T-cell (primary cell): ENCODE measurements around the gene ASXL3. TPM values are rescaled to one million over a fixed set of nuclear protein-coding genes. Genes with fewer than 3 reads are reported as not detected.

Source experiments
- ATAC-seq, 4 experiments: fragments of 200-7000 bp in 3 of 4; fragments of 150-1000 bp in 1 of 4; cut with Tn5 transposase; replicated peaks in 1 of 4; 1 replicate in 3 of 4; 2 replicates in 1 of 4; pipeline ENCODE4 v1.10.0; 2021; ENCODE audit warnings: moderate library complexity in 3 of 4, mild to moderate bottlenecking in 2 of 4, moderate number of reproducible peaks in 1 of 4
- CTCF ChIA-PET, 2 donors: fragments of 300-600 bp; sonication (Branson Sonifier 250); formaldehyde crosslinking; loops; one replicate each; lab custom pipeline; 2022; ENCODE audit warnings: antibody characterized with exemption in 2 of 2; lab: Charles Lee
- POLR2A ChIA-PET, 2 donors: fragments of 300-600 bp; sonication (Branson Sonifier 250); formaldehyde crosslinking; loops; one replicate each; lab custom pipeline; 2022; ENCODE audit warnings: antibody characterized with exemption in 2 of 2; lab: Charles Lee
- DNase-seq, 35 experiments: peaks; one replicate each; pipeline versions ENCODE4 v3.0.0 to v3.0.0-alpha.2; 2013 to 2023
- H3K27ac ChIP-seq: one replicate; pipeline ENCODE4 v1.5.1; 2013; ENCODE audit warnings: low read length
- H3K27me3 ChIP-seq, 2 experiments: replicated peaks in 1 of 2; 1 replicate in 1 of 2; 2 replicates in 1 of 2; pipeline versions ENCODE4 v1.6.1 to v1.7.0; 2013; ENCODE audit warnings: low read length in 1 of 2, mixed read lengths in 1 of 2; ENCODE audit not compliant: control insufficient read depth in 2 of 2, insufficient read depth in 2 of 2; ENCODE audit errors: extremely low read depth in 1 of 2
- H3K36me3 ChIP-seq, 2 donors: 1 replicate in 1 of 2; 2 replicates in 1 of 2; pipeline versions ENCODE4 v1.6.1 to v1.7.0; 2013; ENCODE audit warnings: low read length in 1 of 2; ENCODE audit not compliant: control insufficient read depth in 2 of 2, insufficient read depth in 1 of 2; ENCODE audit errors: extremely low read depth in 1 of 2
- H3K4me1 ChIP-seq, 2 experiments: 1 replicate in 1 of 2; 2 replicates in 1 of 2; pipeline versions ENCODE4 v1.6.1 to v1.7.0; 2013; ENCODE audit warnings: low read length in 2 of 2, mixed read lengths in 1 of 2; ENCODE audit not compliant: insufficient read depth in 2 of 2, control insufficient read depth in 1 of 2; ENCODE audit errors: extremely low read depth in 1 of 2
- H3K4me3 ChIP-seq, 2 donors: 1 replicate in 1 of 2; 2 replicates in 1 of 2; pipeline versions ENCODE4 v1.5.1 to v1.7.0; 2013; ENCODE audit warnings: mild to moderate bottlenecking in 2 of 2, low read length in 1 of 2, moderate library complexity in 1 of 2; ENCODE audit not compliant: control insufficient read depth in 1 of 2; ENCODE audit errors: extremely low read depth in 1 of 2
- H3K9me3 ChIP-seq: 2 replicates; pipeline ENCODE4 v1.7.0; 2013
- H3K27ac Mint-ChIP-seq, 2 donors: one replicate each; pipeline ENCODE4 v1.8.0; 2020 to 2021; ENCODE audit warnings: mild to moderate bottlenecking in 2 of 2, mixed read lengths in 2 of 2
- H3K27me3 Mint-ChIP-seq, 2 donors: one replicate each; pipeline ENCODE4 v1.8.0; 2021 to 2022; ENCODE audit warnings: mixed read lengths in 2 of 2
- H3K36me3 Mint-ChIP-seq: one replicate; pipeline ENCODE4 v1.8.0; 2021; ENCODE audit warnings: mixed read lengths
- H3K4me1 Mint-ChIP-seq, 3 donors: one replicate each; pipeline ENCODE4 v1.8.0; 2020 to 2022; ENCODE audit warnings: mixed read lengths in 3 of 3, mild to moderate bottlenecking in 1 of 3
- H3K4me3 Mint-ChIP-seq, 3 donors: one replicate each; pipeline ENCODE4 v1.8.0; 2020 to 2022; ENCODE audit warnings: mild to moderate bottlenecking in 3 of 3, mixed read lengths in 3 of 3, moderate library complexity in 3 of 3
- H3K9me3 Mint-ChIP-seq, 3 donors: one replicate each; pipeline ENCODE4 v1.8.0; 2020 to 2022; ENCODE audit warnings: mixed read lengths in 3 of 3
- WGBS: methylation state at CpG from one replicate; pipeline ENCODE4 v1.1.5; 2013; ENCODE audit warnings: missing lambda C conversion rate; ENCODE audit not compliant: insufficient coverage; 5-methylcytosine and 5-hydroxymethylcytosine counted together
- total RNA-seq, 35 experiments: library from RNA in 6 of 35; stranded (reverse) in 6 of 35; fragments of 120-200 nt in 1 of 35; gene quantifications; one replicate each; pipeline versions ENCODE4 v1.2.1 to v1.2.4 and lab custom pipeline; 2013 to 2026

Gene ASXL3
- total RNA-seq, 5 donors from 2014 or later (not counting 1 experiment from before 2014, with no cell fraction given), result not detected

DNA sequence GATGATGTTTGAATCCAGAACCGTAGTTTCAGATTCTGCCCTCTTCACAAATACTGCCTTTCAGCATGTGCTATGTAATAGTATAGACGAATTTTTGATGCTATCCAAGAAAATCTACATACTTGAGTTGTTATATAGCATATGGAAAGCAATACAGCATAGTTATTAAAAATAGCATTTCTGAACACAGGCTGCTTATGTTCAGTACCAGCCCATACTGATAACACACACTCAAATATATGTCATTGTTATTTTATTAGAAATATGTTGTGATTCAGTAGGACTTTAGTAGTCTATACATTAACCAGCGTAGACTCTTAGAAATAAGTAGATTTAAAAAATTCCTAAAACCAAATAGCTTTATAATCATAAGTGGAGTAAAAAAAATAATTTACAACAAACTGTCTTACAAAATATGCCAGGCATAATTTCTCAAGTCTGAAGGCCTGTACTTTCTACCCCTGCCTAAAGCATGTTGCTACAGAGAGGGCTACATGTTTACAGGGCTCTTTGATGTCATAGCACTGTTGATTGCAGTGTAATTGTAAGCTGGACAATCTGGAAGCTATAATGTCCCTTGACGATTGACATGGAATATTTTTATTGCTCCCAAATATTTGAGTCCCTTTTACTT lies 86.3 kb downstream of the ASXL3 start:
- Mint-ChIP-seq H3K9me3 (peaks cover 0 to 4% (median 3%) of the 10 kb centered on the region in 3 donors), H3K27me3 (no peaks in the 10 kb centered on the region), H3K27ac (no peak overlapping the region), H3K4me1 (no peaks in the 10 kb centered on the region), H3K36me3 (no peaks in the 10 kb centered on the region), H3K4me3 (no peak overlapping the region)
- Histone ChIP-seq H3K4me1 (no peaks in the 10 kb centered on the region), H3K27ac (no peak overlapping the region), H3K4me3 (no peak overlapping the region), H3K27me3 (no peaks in the 10 kb centered on the region), H3K36me3 (no peaks in the 10 kb centered on the region), H3K9me3 (no peaks in the 10 kb centered on the region)
- POLR2A ChIA-PET, result no interaction called here
- no CpG with 5 or more reads among the region's 4 CpGs for WGBS
- ATAC-seq, result no peak
- CTCF ChIA-PET, result no interaction called here
- no peak for DNase-seq

DNA sequence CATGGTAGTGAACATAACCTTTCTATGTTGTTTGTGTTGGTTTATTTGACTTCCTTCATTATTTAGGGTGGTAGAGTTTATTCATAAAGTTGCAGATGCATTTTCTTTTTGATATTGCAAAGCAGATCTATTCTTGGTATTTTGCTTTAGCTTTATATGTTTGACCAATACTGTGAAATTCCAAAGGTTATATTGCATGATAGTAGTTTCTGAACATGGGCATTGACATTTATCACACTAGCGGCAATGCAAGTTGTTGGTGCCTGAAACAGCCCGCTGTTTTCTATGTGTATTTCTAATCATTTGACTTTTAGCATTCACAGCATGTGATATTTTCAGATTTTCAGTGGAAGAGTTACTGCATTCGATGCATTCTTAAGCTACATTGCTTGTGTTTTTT lies 87.2 kb downstream of the ASXL3 start:
- no peaks in the 10 kb centered on the region for H3K36me3 Mint-ChIP-seq
- no peak overlapping the region for H3K27ac Mint-ChIP-seq
- peaks cover 0 to 4% (median 3%) of the 10 kb centered on the region in 3 donors for H3K9me3 Mint-ChIP-seq
- no peaks in the 10 kb centered on the region for H3K9me3 ChIP-seq
- H3K27ac ChIP-seq, result no peak overlapping the region
- H3K27me3 Mint-ChIP-seq, result no peaks in the 10 kb centered on the region
- H3K4me3 Mint-ChIP-seq, result no peak overlapping the region
- no peaks in the 10 kb centered on the region for H3K4me1 Mint-ChIP-seq
- no peaks in the 10 kb centered on the region for H3K4me1 ChIP-seq
- no peak for DNase-seq
- H3K4me3 ChIP-seq, result no peak overlapping the region
- ATAC-seq, result no peak
- H3K27me3 ChIP-seq, result no peaks in the 10 kb centered on the region
- ChIA-PET POLR2A (no interaction called here), CTCF (no interaction called here)
- no peaks in the 10 kb centered on the region for H3K36me3 ChIP-seq
- WGBS, result no CpG with 5 or more reads among the region's 3 CpGs

DNA sequence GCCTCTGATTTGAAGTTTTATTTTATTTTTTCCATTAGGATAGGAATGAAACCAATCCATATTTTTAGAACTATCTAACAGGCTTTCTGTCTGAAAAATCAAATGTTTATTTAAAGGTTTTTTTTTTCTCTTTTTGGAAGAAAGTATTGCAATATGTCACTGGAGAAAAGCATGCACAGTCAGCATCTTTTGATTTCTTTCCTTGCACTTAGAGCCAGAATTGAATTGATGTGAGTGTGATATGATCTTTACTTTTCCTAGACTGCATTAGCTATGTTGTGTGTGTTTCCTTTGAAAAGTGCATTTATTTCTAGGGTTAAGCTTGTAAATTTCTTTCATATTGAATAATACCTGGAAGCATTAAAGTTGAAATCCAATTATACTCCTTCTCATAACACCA lies 87.6 kb downstream of the ASXL3 start:
- Mint-ChIP-seq H3K36me3 (no peaks in the 10 kb centered on the region), H3K4me3 (no peak overlapping the region), H3K27ac (no peak overlapping the region), H3K27me3 (no peaks in the 10 kb centered on the region), H3K4me1 (no peaks in the 10 kb centered on the region), H3K9me3 (peaks cover 0 to 4% (median 3%) of the 10 kb centered on the region in 3 donors)
- no peak for DNase-seq
- H3K27me3 ChIP-seq, result no peaks in the 10 kb centered on the region
- H3K27ac ChIP-seq, result no peak overlapping the region
- no peak for ATAC-seq
- ChIA-PET CTCF (no interaction called here), POLR2A (no interaction called here)
- H3K36me3 ChIP-seq, result no peaks in the 10 kb centered on the region
- no peaks in the 10 kb centered on the region for H3K9me3 ChIP-seq
- H3K4me1 ChIP-seq, result no peaks in the 10 kb centered on the region
- H3K4me3 ChIP-seq, result no peak overlapping the region

DNA sequence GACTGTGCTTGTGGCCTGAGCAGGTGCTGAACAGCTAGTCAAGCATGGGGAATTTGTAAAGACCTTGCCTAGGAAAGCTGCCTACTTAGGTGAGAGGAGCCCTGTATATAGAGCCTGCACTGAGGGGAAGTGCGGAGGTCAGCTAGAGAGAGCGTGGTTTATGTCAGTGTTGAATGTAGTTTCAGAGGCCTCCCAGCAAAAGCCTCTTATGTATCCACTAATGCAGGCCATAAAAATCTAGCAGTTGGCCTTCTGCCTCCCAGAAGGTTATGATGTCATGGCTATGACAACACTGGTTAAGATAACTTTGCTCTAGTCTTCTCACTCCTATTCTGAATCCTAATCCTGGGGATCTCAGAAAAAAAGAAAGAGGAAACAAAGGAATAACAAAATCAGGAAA lies 88.9 kb downstream of the ASXL3 start:
- no peak for ATAC-seq
- H3K27ac ChIP-seq, result no peak overlapping the region
- ChIA-PET CTCF (no interaction called here), POLR2A (no interaction called here)
- no peak overlapping the region for H3K27ac Mint-ChIP-seq
- H3K4me1 ChIP-seq, result no peaks in the 10 kb centered on the region
- no peak for DNase-seq
- no peak overlapping the region for H3K4me3 ChIP-seq
- H3K36me3 Mint-ChIP-seq, result no peaks in the 10 kb centered on the region
- no peaks in the 10 kb centered on the region for H3K27me3 Mint-ChIP-seq
- H3K27me3 ChIP-seq, result no peaks in the 10 kb centered on the region
- H3K4me1 Mint-ChIP-seq, result no peaks in the 10 kb centered on the region
- whole genome bisulfite sequencing, result no CpG with 5 or more reads among the region's 2 CpGs
- H3K36me3 ChIP-seq, result no peaks in the 10 kb centered on the region
- H3K4me3 Mint-ChIP-seq, result no peak overlapping the region
- H3K9me3 ChIP-seq, result no peaks in the 10 kb centered on the region
- H3K9me3 Mint-ChIP-seq, result peaks cover 0 to 10% (median 3%) of the 10 kb centered on the region in 3 donors

DNA sequence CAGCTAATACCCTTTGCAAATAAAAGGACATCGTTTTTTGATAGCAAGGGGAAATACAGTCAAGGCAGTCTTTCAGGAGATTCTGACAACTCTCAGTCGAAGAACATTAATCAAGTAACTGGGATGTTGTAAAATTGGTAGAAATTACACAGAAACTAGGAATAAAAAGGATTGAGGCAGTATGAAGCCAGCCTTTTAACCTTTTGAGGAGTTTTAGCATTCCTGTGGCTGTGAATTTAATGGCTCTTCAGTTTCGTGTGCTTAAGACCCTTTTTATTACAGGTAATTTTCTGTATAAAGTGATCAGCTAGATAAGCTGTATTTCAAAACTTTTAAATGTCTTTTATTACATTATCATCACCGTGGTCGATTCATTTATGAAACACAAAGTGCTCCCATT lies 91.6 kb downstream of the ASXL3 start:
- ATAC-seq (no peak), DNase-seq (no peak)
- ChIA-PET POLR2A (no interaction called here), CTCF (no interaction called here)
- no peaks in the 10 kb centered on the region for H3K27me3 ChIP-seq
- 60% methylated on average over 4 of the region's 5 CpGs for WGBS
- H3K36me3 ChIP-seq, result no peaks in the 10 kb centered on the region
- no peaks in the 10 kb centered on the region for H3K4me1 Mint-ChIP-seq
- no peak overlapping the region for H3K4me3 ChIP-seq
- H3K4me3 Mint-ChIP-seq, result no peak overlapping the region
- peaks cover 5 to 7% (median 6%) of the 10 kb centered on the region in 3 donors for H3K9me3 Mint-ChIP-seq
- no peaks in the 10 kb centered on the region for H3K36me3 Mint-ChIP-seq
- H3K4me1 ChIP-seq, result no peaks in the 10 kb centered on the region
- H3K27ac ChIP-seq, result no peak overlapping the region
- no peak overlapping the region for H3K27ac Mint-ChIP-seq
- no peaks in the 10 kb centered on the region for H3K9me3 ChIP-seq
- no peaks in the 10 kb centered on the region for H3K27me3 Mint-ChIP-seq

DNA sequence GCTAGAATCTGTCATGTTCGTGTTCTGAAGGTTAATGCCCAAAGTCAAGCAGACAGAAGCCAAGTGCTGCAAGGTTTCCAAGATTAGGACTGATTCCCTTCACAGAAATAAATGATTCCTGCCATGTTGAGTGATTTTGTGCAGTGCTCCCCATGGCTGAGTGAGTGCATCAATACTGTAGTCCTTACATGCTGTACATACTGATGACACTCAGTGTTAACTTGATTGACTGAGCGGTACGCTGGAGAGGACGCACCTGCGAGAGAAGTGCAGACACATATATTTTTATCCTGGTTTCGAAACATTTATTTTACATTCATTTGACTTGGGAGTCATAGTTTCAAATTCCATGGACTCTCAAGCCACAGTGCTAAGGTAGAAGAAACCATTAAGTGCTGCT lies 92.0 kb downstream of the ASXL3 start:
- H3K36me3 ChIP-seq, result no peaks in the 10 kb centered on the region
- no peak overlapping the region for H3K27ac ChIP-seq
- no peaks in the 10 kb centered on the region for H3K4me1 ChIP-seq
- no peaks in the 10 kb centered on the region for H3K27me3 ChIP-seq
- CTCF ChIA-PET, result no interaction called here
- Mint-ChIP-seq H3K27me3 (no peaks in the 10 kb centered on the region), H3K36me3 (no peaks in the 10 kb centered on the region), H3K27ac (no peak overlapping the region), H3K9me3 (peaks cover 6 to 8% (median 7%) of the 10 kb centered on the region in 3 donors), H3K4me1 (no peaks in the 10 kb centered on the region), H3K4me3 (no peak overlapping the region)
- ATAC-seq, result no peak
- H3K9me3 ChIP-seq, result no peaks in the 10 kb centered on the region
- no CpG with 5 or more reads among the region's 6 CpGs for WGBS
- DNase-seq, result no peak
- POLR2A ChIA-PET, result no interaction called here
- H3K4me3 ChIP-seq, result no peak overlapping the region

DNA sequence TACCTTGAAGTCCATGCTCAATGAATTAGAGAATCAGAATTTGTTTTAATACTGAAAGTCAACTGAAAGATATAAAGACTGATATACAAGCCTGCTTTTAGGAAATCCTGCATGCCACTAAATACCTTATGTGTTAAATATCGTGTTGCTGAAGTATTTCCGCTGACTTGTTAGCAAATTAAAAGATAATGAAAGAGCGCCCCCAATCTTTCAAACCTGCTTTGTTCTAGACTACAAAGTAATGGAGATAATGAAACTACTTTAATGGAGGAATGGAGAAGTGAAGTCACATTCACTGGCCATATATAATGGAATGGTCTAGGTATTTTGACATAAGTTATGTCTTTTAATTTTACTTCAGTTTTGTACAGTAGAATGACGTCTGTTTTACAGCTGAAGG lies 95.7 kb downstream of the ASXL3 start:
- no peaks in the 10 kb centered on the region for H3K36me3 ChIP-seq
- no peaks in the 10 kb centered on the region for H3K4me1 ChIP-seq
- DNase-seq (no peak), ATAC-seq (no peak)
- H3K4me1 Mint-ChIP-seq, result no peaks in the 10 kb centered on the region
- ChIA-PET POLR2A (no interaction called here), CTCF (no interaction called here)
- H3K27ac Mint-ChIP-seq, result no peak overlapping the region
- no peaks in the 10 kb centered on the region for H3K9me3 ChIP-seq
- no peak overlapping the region for H3K27ac ChIP-seq
- H3K4me3 ChIP-seq, result no peak overlapping the region
- H3K27me3 ChIP-seq, result no peaks in the 10 kb centered on the region
- no peak overlapping the region for H3K4me3 Mint-ChIP-seq
- peaks cover 6 to 25% (median 17%) of the 10 kb centered on the region in 3 donors for H3K9me3 Mint-ChIP-seq
- no peaks in the 10 kb centered on the region for H3K36me3 Mint-ChIP-seq
- H3K27me3 Mint-ChIP-seq, result no peaks in the 10 kb centered on the region
- no CpG with 5 or more reads among the region's 4 CpGs for WGBS
